Cardiac fibroblast (primary cell): ENCODE measurements around the gene GNPTG.

ENCODE experiments used
- DNase-seq, 2 donors: peaks; one replicate each; pipeline versions ENCODE4 v3.0.0 to v3.0.0-alpha.2; 2010; ENCODE audit warnings: low read depth in 2 of 2
- H3K4me3 ChIP-seq, 2 donors: replicated peaks in 1 of 2; 1 replicate in 1 of 2; 2 replicates in 1 of 2; pipeline ENCODE4 v1.5.1; 2011; ENCODE audit warnings: low read depth in 2 of 2, low read length in 2 of 2, mild to moderate bottlenecking in 2 of 2, moderate library complexity in 1 of 2
- CTCF ChIP-seq: IDR thresholded peaks from one replicate; pipeline ENCODE4 v1.5.1; 2011; ENCODE audit warnings: low read depth, mild to moderate bottlenecking, low read length, inconsistent platforms

The GNPTG gene

DNA sequence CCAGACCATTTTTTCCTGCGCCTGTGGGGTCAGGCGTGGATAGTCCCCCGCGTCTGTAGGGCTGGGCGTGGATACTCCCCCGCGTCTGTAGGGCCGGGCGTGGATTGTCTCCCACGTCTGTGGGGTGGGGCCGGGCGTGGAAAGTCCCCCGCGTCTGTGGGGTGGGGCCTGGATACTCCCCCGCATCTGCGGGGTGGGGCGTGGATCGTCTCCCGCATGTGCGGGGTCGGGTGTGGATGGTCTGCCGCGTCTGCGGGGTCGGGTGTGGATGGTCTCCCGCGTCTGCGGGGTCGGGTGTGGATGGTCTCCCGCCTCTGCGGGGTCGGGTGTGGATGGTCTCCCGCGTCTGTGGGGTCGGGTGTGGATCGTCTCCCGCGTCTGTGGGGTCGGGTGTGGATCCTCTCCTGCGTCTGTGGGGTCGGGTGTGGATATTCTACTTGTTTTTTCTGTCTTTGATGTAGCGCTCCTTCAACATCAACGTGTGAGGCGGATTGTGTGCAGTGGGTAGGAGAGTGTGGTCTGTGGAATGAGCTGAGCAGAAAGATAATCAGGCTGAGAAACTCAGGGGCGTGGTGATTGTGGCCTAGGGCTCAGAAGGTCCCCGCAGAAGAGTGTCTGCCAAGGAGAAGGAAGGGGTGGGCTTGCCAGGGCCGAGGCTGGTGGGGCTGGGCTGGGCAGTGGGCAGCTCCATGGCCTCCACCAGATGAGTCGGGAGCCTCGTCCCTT is 3.2 kb downstream of the GNPTG start:
- no peak overlapping the region for H3K4me3 ChIP-seq
- no peak for DNase-seq
- TF ChIP-seq CTCF = no peak

DNA sequence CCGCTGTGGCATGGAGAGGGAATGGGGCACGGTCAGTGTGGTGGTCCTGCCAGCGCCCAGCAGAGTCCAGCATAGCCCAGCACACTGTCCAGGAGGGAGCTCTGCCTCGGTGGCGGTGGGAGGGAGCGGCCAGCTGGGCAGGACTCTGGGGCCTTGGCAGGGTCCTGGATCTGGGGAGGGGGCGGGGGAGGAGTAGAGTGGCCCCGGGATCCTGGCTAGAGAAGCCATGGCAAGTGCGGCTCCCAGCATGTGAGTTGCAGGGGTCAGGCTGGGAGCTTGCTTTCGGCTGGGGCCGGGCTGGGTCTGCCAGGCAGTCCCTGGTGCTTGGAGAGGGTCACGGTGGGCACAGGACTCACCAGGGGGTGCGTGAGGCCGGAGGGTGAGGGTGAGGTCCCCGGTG is 3.9 kb downstream of the GNPTG start:
- no peak for TF ChIP-seq CTCF
- no peak overlapping the region for H3K4me3 ChIP-seq
- DNase-seq = no peak

DNA sequence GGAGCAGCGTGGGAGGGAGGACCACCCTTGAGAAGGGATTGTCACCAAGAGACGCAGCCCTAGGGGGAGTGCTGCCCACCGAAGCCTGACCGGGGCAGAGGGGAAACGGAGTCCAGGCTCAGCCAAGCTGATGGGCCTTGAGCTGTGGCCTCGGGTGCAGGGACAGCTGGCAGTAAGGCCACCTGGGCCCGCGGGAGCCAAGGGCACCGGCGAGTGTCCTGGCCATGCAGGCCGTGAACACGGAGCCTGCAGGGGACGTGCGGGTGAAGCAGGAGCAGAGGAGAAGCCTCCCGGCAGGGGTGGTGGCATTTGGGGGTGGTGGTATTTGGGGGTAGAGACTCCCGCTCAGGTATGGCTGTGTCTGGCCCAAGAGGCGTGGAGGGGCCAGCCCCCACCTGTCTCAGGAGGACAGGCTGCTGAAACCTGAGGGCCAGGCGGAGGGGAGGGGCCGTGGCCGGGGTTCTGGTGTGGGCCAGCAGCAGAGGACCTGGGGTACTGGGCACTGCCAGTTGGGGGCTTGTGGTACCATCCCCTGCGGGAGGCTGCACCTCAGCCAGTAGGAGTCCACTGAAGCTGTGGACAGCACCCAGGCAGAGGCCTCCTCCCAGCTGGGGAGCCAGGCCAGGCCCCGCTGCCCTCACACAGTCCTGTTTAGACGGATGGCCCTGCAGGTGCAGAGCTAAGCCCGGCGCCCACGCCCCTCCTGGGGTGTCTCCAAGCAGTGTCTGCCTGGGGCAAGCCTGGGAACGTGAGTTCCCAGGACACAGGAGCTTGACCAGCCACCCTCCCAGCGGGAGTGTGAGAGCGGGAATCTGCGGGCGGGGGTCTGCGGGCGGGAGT is 4.5 kb downstream of the GNPTG start:
- DNase-seq = no peak
- no peak overlapping the region for H3K4me3 ChIP-seq
- TF ChIP-seq CTCF = no peak

DNA sequence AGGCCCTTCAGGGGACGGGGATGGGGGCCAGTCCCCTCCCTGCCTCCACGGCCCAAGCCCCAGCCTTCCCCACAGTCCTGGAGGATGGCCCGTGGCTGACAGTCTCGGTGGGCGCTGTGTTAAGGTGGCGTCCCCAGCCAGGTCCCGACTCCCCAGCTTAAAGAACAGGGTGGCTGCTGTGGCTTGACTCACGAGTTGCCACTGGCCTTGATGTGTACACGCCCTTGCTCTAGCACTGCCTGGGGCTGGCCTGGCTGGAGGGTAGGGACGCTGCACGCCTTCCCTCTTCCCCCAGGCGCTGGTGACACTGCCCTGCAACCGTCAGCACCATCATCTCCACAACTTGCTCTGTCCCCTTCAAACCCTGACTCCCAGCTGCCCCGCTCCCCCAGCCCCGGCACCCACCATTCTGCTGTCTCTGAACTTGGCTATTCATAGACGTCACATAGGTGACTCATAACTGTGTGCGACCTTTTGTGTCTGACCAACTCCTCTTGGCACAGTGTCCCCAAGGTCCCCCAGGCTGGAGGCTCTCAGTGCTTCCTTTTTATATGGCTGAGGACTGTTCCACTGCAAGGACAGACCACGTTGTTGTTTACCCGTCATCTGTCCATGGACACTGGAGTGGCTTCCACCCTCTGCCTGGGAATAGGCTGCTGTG is 6.3 kb downstream of the GNPTG start:
- TF ChIP-seq CTCF = no peak
- peak in 1 of 2 donors; percentile 19 for DNase-seq
- H3K4me3 ChIP-seq = no peak overlapping the region

DNA sequence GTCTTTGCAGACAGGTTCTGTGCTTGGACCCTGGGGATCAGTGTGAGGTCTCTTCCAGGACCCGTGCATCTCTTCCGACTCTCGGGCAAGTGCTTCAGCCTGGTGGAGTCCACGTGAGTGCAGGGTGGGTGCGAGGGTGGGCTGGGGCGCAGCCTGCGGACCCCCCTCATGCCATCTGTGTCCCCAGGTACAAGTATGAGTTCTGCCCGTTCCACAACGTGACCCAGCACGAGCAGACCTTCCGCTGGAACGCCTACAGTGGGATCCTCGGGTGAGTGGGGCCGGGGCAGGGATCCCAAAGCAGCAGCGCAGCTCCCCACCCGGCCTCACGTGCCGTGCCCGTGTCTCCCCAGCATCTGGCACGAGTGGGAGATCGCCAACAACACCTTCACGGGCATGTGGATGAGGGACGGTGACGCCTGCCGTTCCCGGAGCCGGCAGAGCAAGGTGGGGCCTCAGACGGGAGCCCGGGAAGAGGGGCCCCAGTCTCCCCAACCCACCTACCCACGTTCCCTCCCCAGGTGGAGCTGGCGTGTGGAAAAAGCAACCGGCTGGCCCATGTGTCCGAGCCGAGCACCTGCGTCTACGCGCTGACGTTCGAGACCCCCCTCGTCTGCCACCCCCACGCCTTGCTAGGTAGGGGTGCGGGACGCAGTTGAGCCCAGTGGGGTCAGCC is 10.1 kb downstream of the GNPTG start:
- DNase-seq = no peak
- TF ChIP-seq CTCF = no peak

GRCh38 chr16:1362807-1363206 is 11.1 kb downstream of the GNPTG start:
- no peak for DNase-seq
- no peak overlapping the region for H3K4me3 ChIP-seq
- no peak for TF ChIP-seq CTCF

More for the DNA sequence above, 10.1 kb downstream of the GNPTG start:
- H3K4me3 ChIP-seq = no peak overlapping the region
